Adipose tissue (tissue), 3 donors: Measurements from ENCODE around the gene TMEM218. TPM values are rescaled to one million over a fixed set of nuclear protein-coding genes. Genes with fewer than 3 reads are reported as not detected.

Experiments
- H3K27ac ChIP-seq: one replicate; pipeline ENCODE4 v1.5.1; 2013; ENCODE audit warnings: low read depth, low read length
- WGBS, 3 donors: extraction: QIAGEN DNeasy Blood & Tissue Kit; methylation state at CpG; one replicate each; pipeline ENCODE4 v1.1.7; 2013; 5-methylcytosine and 5-hydroxymethylcytosine counted together
- polyA plus RNA-seq, 3 donors: library from polyadenylated mRNA; stranded (reverse); fragments of 200-250 nt; gene quantifications; one replicate each; pipeline ENCODE4 v1.2.3, GENCODE V29; 2013
- donor health status: healthy with polysubstance abuse.
- donor health status: Bipolar disorder and iron deficiency.
- donor health status: healthy.

TMEM218 gene
- polyA plus RNA-seq, 3 donors: 18.0 to 37.5 (median 31.9) TPM

- no peak overlapping the region for H3K27ac ChIP-seq
- WGBS, 3 donors: 73 to 78% (median 74%) methylated on average over 13 to 14 of the region's 14 CpGs
Observed at GRCh38 chr11:125081098-125081798, 30.2 kb downstream of the TMEM218 start.

GRCh38 chr11:125080531-125080911 is 30.9 kb downstream of the TMEM218 start:
- WGBS, 3 donors: 84 to 86% (median 85%) methylated on average over 12 of the region's 12 CpGs

DNA sequence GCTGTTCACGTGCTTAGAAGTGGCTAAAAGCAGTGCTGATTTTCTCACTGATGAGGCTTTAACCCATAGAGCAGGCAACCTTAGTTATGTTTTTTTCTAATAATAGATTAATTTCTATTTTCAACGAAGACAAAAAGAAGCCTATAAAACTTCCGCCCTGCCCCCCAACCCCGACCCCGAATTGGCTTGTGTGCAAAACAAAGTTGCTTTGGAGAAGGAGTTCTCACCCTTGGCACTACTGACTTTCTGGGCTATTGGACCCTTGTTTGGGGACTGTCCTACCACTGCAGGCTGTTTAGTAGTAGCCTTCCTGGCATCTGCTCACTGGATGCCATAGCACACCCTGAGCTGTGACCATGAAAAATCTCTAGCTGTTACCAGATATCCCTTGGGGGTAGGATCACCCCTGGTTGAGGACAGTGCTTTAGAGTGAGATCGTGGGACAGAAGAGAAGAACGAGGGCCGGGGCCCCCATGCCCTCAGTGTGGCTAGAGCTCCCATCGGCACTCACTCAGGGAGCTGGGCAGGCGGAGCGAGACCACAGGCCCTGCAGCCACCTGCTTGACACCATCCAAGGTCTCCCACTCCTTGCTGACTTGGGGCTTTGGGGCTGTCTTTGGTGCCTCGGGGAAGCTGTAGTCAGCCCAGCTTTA is 31.4 kb downstream of the TMEM218 start:
- no peak overlapping the region for H3K27ac ChIP-seq
- WGBS, 3 donors: 80 to 84% (median 81%) methylated on average over 12 of the region's 12 CpGs

More at GRCh38 chr11:125080531-125080911, 30.9 kb downstream of the TMEM218 start:
- H3K27ac ChIP-seq: no peak overlapping the region

DNA sequence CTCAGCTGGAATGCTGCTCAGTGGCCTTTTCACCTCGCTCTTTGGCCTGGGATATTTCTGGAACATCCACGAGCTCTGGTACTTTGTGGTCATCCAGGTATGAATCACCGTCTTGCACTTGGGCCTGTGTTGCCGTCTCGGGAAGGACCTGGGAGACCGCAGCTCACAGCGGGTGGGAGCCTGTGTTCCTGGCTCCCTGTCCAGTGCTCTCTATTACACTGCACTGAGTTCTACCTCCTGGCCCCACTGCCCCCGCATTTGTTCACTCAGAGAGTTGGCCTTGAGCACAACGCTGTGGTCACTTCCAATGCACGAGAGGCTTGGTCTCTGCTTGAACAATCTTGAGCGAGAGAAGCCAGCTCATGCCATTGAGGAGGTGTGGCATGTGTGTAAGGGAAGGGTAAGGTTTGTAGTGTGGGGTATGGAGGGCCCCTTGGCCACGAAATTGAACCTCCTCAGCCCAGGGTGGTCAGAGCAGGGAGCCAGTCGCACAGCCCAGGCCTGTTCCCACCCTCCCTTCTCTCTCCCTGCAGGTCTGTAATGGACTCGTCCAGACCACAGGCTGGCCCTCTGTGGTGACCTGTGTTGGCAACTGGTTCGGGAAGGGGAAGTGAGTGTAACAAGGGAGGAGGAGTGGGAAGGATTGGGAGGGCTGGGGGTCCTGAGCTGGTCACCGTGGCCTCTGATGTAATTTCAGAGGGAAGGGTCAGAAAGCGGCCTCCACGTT is 32.1 kb downstream of the TMEM218 start:
- 73 to 81% (median 77%) methylated on average over 18 of the region's 18 CpGs for WGBS, 3 donors
- H3K27ac ChIP-seq: no peak overlapping the region

GRCh38 chr11:125078516-125079140 is 32.8 kb downstream of the TMEM218 start:
- H3K27ac ChIP-seq: no peak overlapping the region
- 87 to 91% (median 91%) methylated on average over 14 of the region's 14 CpGs for WGBS, 3 donors

DNA sequence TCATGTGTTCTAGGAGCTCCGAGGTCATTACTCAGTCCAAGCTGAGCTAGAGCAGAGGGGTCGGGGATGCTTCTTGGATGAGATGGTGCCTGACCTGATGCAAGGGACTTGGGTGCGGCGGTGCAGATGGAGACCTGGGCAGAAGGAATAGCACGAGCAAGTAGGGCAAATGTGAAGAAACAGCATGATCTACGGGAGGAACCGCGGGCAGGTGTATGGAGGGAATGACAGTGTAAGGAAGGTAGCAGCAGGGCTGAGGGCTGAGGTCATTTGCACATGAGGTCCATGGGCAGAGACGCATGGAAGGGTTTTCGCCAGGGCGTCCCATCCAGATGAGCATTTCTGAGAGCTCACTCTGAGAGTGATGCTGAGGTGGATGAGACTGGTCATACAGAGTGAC is 33.4 kb downstream of the TMEM218 start:
- 90 to 96% (median 91%) methylated on average over 11 of the region's 11 CpGs for WGBS, 3 donors

GRCh38 chr11:125076378-125076945 is 35.0 kb downstream of the TMEM218 start:
- WGBS, 3 donors: 73 to 78% (median 75%) methylated on average over 14 of the region's 14 CpGs
- no peak overlapping the region for H3K27ac ChIP-seq

More for the DNA sequence above, 33.4 kb downstream of the TMEM218 start:
- no peak overlapping the region for H3K27ac ChIP-seq

DNA sequence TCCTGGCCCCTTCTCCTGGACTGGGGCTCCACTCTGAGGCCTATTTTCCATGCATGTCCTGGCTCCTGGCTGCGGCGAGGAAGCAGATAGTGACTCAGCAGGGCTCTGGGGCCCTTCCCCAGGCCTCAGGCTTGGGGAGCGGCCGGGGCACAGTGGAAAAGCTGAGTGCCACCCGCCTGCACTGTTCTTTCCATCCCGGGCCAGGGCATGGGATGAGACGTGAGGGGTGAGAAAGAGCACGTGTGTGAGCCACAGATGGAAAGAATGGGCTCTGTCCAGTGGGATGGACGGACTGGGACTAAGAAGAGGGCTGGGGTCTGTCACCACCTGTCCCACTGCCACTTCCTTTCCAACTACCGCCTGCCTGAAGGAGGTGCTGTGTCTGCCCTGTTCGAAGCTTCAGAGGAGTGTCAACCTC is 35.5 kb downstream of the TMEM218 start:
- no peak overlapping the region for H3K27ac ChIP-seq
- WGBS, 3 donors: 82 to 84% (median 82%) methylated on average over 11 of the region's 11 CpGs

DNA sequence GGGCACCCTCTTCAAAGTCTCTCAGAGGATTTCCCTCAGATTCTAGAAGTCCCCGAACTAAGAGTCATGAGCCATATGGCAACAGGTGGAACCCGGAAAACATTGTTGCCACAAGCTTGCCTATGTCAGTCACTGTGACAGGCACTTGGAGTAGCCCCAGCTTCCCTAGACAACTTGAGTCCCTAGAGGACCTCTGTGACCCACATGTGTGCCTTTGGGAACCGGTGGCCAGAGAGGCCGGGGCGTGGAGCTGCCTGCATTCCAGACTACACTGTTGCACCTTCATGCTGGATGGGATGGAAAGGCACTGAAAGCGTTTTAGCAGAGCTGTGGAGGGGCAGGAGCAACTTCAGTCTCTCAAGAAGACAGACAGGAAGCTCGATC is 36.2 kb downstream of the TMEM218 start:
- 83 to 89% (median 84%) methylated on average over 7 of the region's 7 CpGs for WGBS, 3 donors
- no peak overlapping the region for H3K27ac ChIP-seq

- 70 to 88% (median 76%) methylated on average over 11 of the region's 11 CpGs for WGBS, 3 donors
- H3K27ac ChIP-seq: no peak overlapping the region
Observed at GRCh38 chr11:125074511-125075241, 36.8 kb downstream of the TMEM218 start.

- H3K27ac ChIP-seq: no peak overlapping the region
- 83 to 90% (median 86%) methylated on average over 19 of the region's 19 CpGs for WGBS, 3 donors
Observed at GRCh38 chr11:125073616-125074483, 37.6 kb downstream of the TMEM218 start.

- H3K27ac ChIP-seq: no peak overlapping the region
- 90 to 93% (median 93%) methylated on average over 12 of the region's 12 CpGs for WGBS, 3 donors
Observed at GRCh38 chr11:125072961-125073590, 38.4 kb downstream of the TMEM218 start.

- no peak overlapping the region for H3K27ac ChIP-seq
- WGBS, 3 donors: 81 to 85% (median 85%) methylated on average over 12 of the region's 12 CpGs
Observed at GRCh38 chr11:125072218-125072960, 39.0 kb downstream of the TMEM218 start.

DNA sequence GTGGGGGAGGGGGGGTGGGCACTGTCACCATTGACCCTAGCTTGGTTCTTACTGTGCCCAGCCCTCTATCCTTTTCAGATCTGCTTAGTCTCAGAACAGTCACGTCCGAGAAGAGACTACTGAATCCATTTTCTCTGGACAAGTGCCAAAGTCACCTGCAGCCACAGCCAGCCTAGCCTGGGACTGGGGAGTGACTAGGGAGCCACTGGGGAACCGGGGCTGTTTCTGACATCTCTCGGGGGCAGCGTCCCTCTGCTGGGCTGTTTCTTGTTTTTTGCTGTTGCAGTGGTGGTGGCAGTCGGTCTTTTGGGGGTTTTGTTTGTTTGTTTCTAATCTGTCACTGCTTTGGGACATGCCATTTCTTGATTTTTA is 39.6 kb downstream of the TMEM218 start:
- no peak overlapping the region for H3K27ac ChIP-seq
- 55 to 81% (median 75%) methylated on average over 6 of the region's 6 CpGs for WGBS, 3 donors

GRCh38 chr11:125071435-125071834 is 40.0 kb downstream of the TMEM218 start:
- 44 to 50% (median 49%) methylated on average over 5 of the region's 5 CpGs for WGBS, 3 donors
- H3K27ac ChIP-seq: no peak overlapping the region

GRCh38 chr11:125070699-125071254 is 40.6 kb downstream of the TMEM218 start:
- H3K27ac ChIP-seq: no peak overlapping the region
- 39 to 70% (median 50%) methylated on average over 7 of the region's 7 CpGs for WGBS, 3 donors
